ENCODE results near the gene ZNF646. TPM values are rescaled to one million over a fixed set of nuclear protein-coding genes. Genes with fewer than 3 reads are reported as not detected.

ZNF646 gene
- total RNA-seq, 2 donors from 2014 or later: 26.3 to 33.7 TPM

GRCh38 chr16:31080756-31081419, 6.7 kb downstream of the ZNF646 start:
- H3K27me3 ChIP-seq (replicated peaks; ENCODE audit: insufficient read depth): no peaks in the 10 kb centered on the region
- no peaks in the 10 kb centered on the region for H3K9me3 ChIP-seq
- H3K36me3 ChIP-seq: peaks cover 8 to 40% of the 10 kb centered on the region in 2 donors
- no peaks in the 10 kb centered on the region for H3K4me1 ChIP-seq (replicated peaks)
- H3K27ac ChIP-seq: no peak overlapping the region
- intact Hi-C loops (cut with DNase I): no loop called here
- TF ChIP-seq CTCF (IDR thresholded peaks at IDR 0.05) (no peak), POLR2A (IDR thresholded peaks at IDR 0.05) (no peak), POLR2AphosphoS5 (IDR thresholded peaks at IDR 0.05) (no peak)
- 98% methylated on average over 9 of the region's 13 CpGs for WGBS
- DNase-seq (ENCODE audit: low spot score): no peak
- H3K4me3 ChIP-seq: no peak overlapping the region

- Histone ChIP-seq H3K27me3 (replicated peaks; ENCODE audit: insufficient read depth) (no peaks in the 10 kb centered on the region), H3K27ac (no peak overlapping the region), H3K4me1 (replicated peaks) (no peaks in the 10 kb centered on the region), H3K36me3 (peaks cover 4 to 36% of the 10 kb centered on the region in 2 donors), H3K4me3 (no peak overlapping the region), H3K9me3 (no peaks in the 10 kb centered on the region)
- TF ChIP-seq POLR2AphosphoS5 (IDR thresholded peaks at IDR 0.05) (no peak), POLR2A (IDR thresholded peaks at IDR 0.05) (no peak), CTCF (IDR thresholded peaks at IDR 0.05) (no peak)
- WGBS: 75% methylated on average over 23 of the region's 26 CpGs
- intact Hi-C loops (cut with DNase I): no loop called here
- no peak for DNase-seq (ENCODE audit: low spot score)
Measured at GRCh38 chr16:31081428-31082351, 7.5 kb downstream of the ZNF646 start.

GRCh38 chr16:31082368-31083045, 8.3 kb downstream of the ZNF646 start:
- H3K9me3 ChIP-seq: no peaks in the 10 kb centered on the region
- peaks cover 0 to 28% of the 10 kb centered on the region in 2 donors for H3K36me3 ChIP-seq
- no peak for TF ChIP-seq CTCF (IDR thresholded peaks at IDR 0.05)
- no peak for TF ChIP-seq POLR2A (IDR thresholded peaks at IDR 0.05)
- no peak for TF ChIP-seq POLR2AphosphoS5 (IDR thresholded peaks at IDR 0.05)
- no peak for DNase-seq (ENCODE audit: low spot score)
- intact Hi-C loops (cut with DNase I): no loop called here
- H3K27ac ChIP-seq: no peak overlapping the region
- H3K4me1 ChIP-seq (replicated peaks): no peaks in the 10 kb centered on the region
- H3K27me3 ChIP-seq (replicated peaks; ENCODE audit: insufficient read depth): no peaks in the 10 kb centered on the region
- H3K4me3 ChIP-seq: no peak overlapping the region
- 79% methylated on average over 14 of the region's 14 CpGs for WGBS

- Histone ChIP-seq H3K27ac (no peak overlapping the region), H3K27me3 (replicated peaks; ENCODE audit: insufficient read depth) (no peaks in the 10 kb centered on the region), H3K36me3 (peaks cover 0 to 22% of the 10 kb centered on the region in 2 donors), H3K4me1 (replicated peaks) (no peaks in the 10 kb centered on the region), H3K4me3 (no peak overlapping the region), H3K9me3 (no peaks in the 10 kb centered on the region)
- TF ChIP-seq CTCF (IDR thresholded peaks at IDR 0.05) (no peak), POLR2A (IDR thresholded peaks at IDR 0.05) (no peak), POLR2AphosphoS5 (IDR thresholded peaks at IDR 0.05) (no peak)
- intact Hi-C loops (cut with DNase I): no loop called here
- no peak for DNase-seq (ENCODE audit: low spot score)
- WGBS: 70% methylated on average over 9 of the region's 9 CpGs
Measured at GRCh38 chr16:31083081-31083480, 8.9 kb downstream of the ZNF646 start.

Measured in prostate gland (tissue), 2 donors.